ENCODE results near the gene SEC31B.

Gene SEC31B, protein sequence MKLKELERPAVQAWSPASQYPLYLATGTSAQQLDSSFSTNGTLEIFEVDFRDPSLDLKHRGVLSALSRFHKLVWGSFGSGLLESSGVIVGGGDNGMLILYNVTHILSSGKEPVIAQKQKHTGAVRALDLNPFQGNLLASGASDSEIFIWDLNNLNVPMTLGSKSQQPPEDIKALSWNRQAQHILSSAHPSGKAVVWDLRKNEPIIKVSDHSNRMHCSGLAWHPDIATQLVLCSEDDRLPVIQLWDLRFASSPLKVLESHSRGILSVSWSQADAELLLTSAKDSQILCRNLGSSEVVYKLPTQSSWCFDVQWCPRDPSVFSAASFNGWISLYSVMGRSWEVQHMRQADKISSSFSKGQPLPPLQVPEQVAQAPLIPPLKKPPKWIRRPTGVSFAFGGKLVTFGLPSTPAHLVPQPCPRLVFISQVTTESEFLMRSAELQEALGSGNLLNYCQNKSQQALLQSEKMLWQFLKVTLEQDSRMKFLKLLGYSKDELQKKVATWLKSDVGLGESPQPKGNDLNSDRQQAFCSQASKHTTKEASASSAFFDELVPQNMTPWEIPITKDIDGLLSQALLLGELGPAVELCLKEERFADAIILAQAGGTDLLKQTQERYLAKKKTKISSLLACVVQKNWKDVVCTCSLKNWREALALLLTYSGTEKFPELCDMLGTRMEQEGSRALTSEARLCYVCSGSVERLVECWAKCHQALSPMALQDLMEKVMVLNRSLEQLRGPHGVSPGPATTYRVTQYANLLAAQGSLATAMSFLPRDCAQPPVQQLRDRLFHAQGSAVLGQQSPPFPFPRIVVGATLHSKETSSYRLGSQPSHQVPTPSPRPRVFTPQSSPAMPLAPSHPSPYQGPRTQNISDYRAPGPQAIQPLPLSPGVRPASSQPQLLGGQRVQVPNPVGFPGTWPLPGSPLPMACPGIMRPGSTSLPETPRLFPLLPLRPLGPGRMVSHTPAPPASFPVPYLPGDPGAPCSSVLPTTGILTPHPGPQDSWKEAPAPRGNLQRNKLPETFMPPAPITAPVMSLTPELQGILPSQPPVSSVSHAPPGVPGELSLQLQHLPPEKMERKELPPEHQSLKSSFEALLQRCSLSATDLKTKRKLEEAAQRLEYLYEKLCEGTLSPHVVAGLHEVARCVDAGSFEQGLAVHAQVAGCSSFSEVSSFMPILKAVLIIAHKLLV

DNA sequence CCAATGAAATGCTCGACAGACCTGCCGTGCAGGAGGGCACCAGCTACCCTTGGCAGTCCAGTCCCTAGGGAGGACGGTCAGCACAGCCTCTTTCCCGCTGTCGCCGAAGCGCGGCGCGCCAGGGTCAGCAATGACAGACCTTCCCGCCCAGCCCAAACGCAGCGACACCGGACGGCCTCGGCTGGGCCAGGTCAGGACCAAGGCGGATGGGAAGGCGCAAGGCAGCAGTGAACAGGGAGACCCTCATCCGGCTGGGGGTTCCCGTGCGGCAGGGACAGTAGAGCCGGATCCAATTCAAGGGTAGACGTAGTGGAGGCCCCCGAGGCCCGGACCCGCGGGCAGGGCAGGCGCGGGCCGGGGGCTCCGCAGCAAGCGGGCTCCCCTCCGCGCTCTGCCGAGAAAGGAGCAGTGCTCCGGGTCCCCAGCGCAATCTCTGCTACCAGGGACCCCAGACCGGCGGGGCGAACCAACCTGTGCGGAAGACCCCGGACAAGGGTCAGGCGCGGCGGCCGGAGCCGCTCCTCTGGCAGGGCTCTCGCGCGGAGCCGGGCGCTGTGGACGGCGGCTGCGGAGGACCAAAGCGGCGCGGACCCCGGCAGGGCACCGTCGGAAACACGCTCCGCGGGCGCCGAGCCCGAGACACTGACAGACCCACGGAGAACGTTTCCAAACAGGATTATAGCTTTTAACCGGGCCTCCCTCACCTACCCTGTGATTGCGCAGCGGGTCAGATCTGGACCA lies at the start of gene SEC31B:
Gene SEC31B, minus strand, starts transcription at position 551 of the 741 bp plus-strand sequence. CDS start 2,909 bp downstream, outside the sequence.
- no peak for DNase-seq (ENCODE audit: low read depth)

DNA sequence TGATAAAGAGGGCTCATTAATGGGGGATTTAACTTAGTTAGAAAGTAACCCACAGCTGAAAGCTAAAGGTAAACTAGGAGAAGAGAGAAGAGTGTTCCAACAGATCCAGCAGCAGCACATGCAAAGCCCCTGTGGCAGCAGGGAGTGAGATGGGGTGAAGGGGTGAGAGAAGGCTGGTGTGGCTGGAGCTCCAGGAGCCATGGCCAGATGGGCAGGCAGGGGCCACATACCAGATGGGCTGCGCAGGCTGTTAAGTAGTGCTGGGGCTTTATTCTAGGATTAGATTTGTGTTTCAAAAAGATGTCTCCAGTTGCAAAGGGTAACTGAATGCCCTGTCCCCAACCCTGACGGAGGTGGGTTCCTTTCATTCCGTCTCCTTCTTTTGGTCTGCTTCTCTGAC lies 49.3 kb upstream of the SEC31B start:
- no peak for DNase-seq (ENCODE audit: low read depth)

DNA sequence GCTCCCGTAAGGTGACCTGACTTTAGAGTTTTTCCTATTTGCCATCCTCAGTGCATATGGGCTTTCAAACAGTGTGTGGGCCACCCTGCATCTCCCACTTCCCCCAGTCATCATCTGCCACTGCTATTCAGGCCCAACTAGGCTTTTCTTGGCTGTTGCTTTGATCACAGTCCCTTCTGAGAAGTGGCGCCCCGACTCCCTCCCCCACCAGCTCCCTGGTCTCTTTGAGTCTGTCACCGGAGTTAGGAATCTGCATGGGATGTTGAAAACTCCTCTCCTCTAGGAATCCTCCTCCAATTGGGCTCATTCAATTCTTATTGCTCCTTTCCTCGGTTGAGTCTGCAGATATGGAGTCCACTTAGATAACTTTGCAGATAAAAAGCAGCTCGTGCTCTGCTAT lies 48.2 kb upstream of the SEC31B start:
- no peak for DNase-seq (ENCODE audit: low read depth)

DNA sequence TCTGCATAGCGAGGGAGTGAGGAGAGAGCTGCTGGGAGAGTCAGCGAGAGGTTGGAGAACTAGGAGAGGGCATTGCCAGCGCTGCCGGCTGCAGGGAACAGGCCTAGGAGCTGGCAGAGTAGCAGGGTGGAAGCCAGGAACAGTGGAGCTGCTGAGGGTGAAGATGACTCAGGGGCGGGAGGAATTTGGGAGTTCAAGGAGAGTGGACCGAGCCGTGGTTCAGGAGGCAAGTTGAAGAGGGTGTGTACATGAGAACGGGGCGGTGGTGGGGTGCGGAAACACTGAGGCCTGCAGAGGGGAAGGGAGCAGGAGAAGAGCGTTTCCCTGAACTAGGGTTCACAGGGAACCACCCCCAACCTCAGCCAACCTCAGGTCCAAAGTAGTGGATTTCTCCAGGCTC lies 47.6 kb upstream of the SEC31B start:
- DNase-seq (ENCODE audit: low read depth) = no peak

DNA sequence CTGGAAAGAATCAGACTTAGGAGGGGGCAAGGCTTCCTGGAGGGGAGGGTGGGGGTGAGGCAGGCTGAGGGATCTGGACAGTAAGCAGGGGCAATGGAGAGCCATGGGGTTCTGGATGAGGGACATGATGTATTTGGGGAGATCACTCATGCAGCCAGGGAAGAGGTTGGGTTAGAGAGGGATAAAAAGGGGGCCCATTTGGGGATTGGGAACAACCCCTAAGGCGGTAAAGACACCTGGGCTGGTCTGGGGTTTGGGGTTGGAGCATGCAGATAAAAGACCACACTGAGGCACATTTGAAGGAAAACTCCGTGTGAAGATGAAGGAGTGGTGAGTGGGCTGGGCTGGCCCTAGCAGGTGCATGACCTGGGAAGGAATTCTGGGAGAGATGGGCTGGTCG lies 46.9 kb upstream of the SEC31B start:
- no peak for DNase-seq (ENCODE audit: low read depth)

DNA sequence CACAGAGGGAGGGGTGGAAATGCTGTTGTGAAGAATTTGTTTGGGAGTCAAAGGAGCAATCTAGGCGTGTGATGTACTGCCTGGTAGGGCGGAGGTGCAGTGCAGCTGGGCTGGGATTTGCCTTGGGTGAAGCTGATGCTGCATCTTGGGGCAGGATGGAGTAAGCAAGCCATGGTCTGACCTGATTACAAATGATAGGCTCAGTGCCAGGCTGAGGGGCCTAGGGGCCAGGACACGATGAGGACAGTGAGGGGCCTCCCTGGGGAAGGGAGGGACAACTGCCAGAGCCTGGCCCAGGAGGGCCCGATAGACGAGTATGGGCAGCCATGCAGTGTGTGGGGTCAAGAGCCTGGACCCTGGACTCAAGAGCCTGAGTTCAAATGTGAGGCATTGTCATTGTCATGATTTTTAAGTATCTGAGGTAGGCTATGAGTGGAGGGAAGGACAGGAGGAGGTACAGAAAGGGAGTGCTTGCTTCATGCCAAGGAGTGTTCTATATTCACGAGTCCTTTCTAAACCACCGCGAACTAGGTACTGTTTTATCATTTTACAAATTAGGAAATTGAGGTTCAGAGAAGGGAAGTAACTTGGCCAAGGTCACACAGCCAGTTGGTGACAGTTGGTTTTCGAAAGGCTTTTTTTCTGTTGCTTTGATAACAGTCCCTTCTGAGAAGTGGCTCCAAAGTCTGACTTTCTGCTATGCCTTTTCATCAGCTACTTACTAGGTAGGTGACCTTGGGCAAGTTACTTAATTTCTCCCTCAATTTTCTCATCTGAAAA lies 45.7 kb upstream of the SEC31B start:
- DNase-seq (ENCODE audit: low read depth) = no peak

DNA sequence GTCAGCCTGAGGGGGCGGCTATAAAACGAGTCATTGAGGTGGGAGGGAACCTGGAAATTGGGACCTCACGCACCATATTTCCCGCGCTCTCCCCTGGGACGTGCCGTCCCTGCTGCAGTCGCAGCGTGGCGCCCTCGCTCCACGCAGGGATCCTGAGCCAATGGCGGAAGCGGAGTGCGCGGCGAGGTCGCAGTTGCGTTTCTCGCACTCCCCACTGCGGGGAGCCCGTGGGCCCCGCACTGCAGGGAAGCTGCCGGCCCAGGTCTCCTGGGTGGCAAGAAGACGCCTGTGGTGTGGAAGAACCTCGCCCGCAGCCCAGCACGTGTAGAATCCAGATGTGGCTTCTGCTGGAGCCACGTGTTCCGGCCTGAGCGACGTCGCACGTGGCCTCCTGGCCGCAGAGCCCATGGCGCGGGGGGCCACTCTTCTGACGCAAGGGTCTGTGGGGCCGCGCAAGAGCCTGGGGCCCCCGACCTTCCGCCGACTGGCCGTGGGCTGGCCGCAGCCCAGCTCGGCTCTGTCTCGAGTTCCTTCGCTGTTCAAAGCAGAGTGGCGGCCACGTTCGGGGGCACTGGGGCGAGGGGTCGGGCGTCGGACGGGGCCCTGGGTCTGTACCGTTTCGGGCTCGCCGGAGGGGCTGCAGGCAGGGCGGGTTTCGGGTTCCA lies 42.5 kb upstream of the SEC31B start:
- peak; percentile 10 for DNase-seq (ENCODE audit: low read depth)

DNA sequence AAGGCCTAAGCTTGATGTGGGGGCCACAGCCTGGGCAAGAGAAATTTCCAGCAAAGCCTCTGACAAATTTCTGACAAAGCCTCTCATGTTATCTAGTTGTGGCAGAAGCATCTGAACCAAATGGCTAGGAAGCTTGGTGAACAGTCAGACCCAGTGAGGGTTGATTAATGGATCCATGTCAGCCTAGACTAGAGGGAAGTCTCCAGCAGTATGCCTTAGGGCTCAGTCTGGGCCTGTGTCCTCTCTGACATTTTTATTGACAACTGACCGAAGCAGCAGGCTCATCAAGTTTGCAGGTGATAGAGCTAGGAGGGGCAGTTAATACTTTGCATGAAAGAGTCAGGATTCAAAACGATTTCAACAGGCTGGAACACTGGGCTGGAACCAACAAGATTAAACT lies 41.3 kb upstream of the SEC31B start:
- DNase-seq (ENCODE audit: low read depth) = no peak

DNA sequence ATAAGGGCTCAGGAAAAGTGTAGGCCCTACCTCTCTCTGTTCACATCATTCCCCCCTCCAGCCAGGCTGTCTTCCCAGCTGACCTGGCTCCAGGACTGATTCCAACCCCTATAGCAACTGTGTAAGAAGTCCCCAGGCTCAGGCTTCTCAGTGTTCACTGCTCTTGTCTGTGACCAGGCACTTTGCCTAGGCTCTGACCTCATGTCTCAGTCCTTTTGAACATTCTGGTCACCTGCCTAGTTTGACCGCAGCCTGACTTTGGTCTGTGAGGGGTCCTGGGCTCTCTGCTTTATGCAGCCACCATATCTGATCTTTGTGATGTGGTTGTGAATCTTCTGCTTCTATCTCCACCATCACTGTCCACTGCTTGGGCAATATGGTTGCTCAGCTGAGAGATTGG lies 40.6 kb upstream of the SEC31B start:
- DNase-seq (ENCODE audit: low read depth) = no peak

DNA sequence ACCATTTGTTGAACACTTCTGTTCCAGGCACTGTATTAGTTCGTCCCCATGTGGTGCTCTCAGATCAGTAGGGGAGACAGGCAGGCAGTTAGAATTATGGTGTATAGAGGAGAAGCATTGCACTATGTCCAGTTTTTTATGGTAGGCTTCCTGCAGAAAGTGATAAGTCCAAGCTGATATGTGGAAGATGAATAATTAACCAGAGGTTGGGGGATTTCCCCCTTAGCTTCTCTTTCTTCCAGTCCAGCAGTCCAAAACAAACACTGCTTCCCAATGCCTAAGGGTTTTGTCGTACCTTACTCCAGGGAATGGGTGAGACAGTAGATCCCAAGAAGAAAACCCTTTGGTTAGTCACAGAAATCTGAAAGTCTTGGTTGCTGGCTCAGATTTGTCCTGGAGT lies 35.2 kb upstream of the SEC31B start:
- DNase-seq (ENCODE audit: low read depth) = no peak

DNA sequence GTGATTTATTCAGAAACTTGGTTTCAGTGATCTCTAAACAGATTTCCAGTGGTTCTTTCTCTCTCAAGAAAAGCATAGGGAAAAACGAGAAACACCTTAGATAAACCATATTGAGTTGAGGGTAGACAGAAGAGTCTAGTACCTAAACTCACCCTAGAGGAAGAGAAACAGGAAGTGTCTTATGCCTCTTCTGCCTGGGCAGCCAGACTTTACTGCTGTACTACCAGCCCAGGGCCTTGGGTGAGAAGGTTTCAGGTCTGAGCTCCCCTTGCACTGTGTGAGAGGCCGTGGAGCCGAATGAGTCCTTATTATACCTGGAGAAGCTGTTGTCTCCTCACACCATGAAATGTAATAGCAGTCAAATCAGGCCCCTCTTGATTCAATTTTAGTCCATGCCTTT lies 34.3 kb upstream of the SEC31B start:
- DNase-seq (ENCODE audit: low read depth) = no peak

DNA sequence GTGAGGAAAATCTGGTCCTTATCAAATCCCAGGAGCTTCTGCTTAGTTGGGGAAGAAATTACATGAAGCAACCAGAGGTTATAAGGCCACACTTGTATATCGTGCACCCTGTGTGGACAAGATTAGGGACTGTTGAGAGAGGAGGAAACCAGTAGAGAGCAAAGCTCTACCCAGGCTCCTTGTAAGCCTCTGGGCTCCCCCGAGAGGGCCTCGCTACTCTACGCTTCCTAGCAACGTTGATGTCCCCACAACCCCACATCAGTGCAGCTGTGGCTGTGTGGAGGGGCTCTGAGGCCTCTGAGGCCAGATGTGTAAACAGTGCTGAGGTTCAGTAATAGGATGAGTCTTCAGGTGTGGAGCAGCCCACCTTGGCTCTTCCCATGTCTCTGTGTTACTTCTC lies 32.1 kb upstream of the SEC31B start:
- DNase-seq (ENCODE audit: low read depth) = no peak

DNA sequence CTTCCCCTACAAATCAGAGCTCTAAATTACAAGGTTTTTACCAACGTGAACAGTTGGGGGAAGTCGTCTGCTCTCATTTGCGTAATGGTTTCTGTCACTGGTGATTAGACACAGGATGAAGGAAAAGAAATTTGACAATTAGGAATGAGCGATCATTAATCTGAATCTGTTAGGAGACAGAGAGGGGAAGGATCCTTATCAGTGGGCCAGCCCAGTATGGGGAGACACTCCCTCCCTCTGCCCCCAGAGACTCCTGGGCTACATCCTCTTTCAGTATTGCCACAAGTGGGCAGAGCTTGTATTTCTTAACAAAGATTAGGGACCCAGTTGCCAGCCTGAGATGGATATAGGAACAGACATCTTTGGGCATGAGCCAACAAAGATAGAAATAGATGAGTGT lies 31.5 kb upstream of the SEC31B start:
- DNase-seq (ENCODE audit: low read depth) = no peak

DNA sequence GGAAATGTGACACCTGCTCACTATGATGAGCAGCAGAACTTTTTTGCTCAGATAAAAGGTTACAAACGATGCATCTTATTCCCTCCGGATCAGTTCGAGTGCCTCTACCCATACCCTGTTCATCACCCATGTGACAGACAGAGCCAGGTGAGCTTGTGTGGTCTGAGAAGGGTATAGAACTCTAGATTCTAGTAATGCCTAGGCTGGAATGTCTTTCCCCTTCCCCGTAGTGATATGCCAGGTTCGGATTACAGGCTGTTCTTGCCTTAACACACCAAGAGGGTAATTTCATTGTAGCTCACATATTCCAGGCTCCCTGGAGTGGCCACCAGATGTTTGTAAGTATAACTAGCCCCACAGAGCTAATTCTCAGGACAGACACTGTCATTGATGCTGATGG lies 25.3 kb upstream of the SEC31B start:
- no peak for DNase-seq (ENCODE audit: low read depth)

DNA sequence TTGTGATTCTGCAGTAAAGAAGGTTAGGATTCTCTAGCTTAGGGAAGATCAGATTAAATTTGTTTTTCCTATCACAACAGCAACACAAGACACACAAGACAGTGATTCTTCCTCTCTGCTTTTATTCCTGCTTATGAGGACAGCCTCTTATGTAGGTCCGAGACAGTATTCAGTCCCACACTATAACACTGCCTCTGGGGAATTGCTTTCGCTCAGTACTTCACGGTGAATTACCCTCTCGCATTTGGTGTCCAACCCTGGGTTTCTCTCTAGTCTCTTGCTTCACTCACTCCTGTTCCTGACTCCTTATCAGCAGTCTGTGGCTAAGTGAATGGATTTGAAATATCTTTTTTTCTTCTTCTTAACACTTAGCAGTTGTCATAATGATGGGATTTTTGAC lies 17.8 kb upstream of the SEC31B start:
- DNase-seq (ENCODE audit: low read depth) = no peak

DNA sequence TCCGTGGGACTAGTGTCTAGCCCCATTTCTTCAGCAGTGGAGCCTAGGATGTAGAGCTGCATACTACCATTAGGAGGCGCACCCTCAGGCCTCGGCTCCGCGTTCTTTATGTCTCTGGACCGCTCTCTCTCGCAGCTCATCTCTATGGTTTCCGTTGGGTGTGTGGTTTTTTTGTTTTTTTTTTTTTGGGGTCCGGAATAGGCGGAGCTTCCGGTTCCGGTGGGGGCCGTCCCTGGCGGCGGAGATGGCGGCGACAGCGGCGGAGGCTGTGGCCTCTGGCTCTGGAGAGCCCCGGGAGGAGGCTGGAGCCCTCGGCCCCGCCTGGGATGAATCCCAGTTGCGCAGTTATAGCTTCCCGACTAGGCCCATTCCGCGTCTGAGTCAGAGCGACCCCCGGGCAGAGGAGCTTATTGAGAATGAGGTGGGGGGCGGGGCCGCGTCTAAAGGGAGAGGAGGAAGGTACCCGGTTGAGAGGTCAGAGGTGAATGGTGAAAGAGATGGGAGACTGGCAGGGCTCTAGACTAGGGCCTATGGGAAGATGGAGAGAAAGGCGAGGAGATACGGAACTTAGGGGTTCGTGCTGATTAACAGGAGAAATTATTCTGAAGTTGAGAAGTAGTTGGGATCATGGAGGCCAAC lies 16.2 kb upstream of the SEC31B start, which contains the start of gene HIF1AN:
Gene HIF1AN, plus strand, starts transcription at position 229 of the 639 bp plus-strand sequence. Its CDS starts 16 bp downstream, at position 245.
- DNase-seq (ENCODE audit: low read depth) = peak; percentile 93

DNA sequence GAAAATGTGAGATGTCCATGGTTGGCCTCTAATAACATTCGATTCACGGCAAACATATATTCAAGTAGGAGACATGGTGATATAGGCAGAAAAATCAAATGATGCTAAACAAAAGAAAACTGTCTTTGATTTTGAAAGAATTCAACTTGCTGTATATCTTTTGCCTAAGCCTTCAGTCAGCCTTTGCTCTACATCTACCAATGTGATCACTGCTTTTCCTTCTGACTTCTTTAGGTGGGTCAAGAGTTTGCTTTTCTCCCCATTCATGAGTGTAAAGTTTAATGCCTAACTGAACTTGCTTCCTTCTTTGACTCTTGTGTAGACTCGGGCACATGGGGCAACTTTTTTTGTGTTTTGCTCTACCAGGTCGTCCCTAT lies 15.7 kb upstream of the SEC31B start:
- DNase-seq (ENCODE audit: low read depth) = no peak

DNA sequence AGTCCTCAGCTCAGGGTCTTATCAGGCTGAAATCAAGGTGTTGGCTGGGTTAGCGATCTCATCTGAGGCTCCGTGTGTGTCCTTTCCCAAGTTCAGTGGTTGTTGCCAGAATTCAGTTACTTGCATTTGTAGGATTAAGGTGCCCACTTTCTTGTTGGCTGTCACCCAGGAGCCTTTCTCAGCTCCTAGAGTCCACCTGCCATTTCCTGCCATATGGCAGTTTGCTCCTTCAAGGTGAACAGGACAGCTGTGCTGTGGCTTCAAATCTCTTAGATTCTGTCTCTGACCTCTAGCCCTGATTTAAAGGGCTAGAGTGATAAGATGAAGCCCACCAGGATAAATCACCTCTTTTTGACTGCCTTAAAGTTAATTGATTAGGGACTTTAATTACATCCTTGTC lies 15.1 kb upstream of the SEC31B start:
- DNase-seq (ENCODE audit: low read depth) = no peak

DNA sequence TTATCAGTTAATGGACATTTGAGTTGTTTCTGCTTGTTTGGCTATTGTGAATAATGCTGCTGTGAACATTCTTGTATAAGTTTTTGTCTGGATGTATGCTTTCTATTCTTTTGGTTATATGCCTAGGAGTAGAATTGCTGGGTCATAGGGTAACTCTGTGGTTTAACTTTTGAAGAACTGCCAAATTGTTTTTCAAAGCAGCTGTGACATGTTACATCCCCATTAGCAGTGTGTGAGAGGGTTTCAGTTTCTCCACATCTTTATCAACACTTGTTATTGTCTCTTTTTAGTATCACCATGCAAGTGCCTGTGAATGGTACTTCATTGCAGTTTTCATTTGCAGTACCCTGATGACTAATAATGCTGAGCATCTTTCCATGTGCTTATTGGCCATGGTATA lies 12.1 kb upstream of the SEC31B start:
- DNase-seq (ENCODE audit: low read depth) = no peak

Data from stromal cell of bone marrow (primary cell).